ENCODE measurements around the gene RALGPS2. TPM values are rescaled to one million over a fixed set of nuclear protein-coding genes. Genes with fewer than 3 reads are reported as not detected.

The RALGPS2 gene
- total and polyA plus RNA-seq, 2 experiments from 2014 or later, result 8.1 to 31.2 TPM

DNA sequence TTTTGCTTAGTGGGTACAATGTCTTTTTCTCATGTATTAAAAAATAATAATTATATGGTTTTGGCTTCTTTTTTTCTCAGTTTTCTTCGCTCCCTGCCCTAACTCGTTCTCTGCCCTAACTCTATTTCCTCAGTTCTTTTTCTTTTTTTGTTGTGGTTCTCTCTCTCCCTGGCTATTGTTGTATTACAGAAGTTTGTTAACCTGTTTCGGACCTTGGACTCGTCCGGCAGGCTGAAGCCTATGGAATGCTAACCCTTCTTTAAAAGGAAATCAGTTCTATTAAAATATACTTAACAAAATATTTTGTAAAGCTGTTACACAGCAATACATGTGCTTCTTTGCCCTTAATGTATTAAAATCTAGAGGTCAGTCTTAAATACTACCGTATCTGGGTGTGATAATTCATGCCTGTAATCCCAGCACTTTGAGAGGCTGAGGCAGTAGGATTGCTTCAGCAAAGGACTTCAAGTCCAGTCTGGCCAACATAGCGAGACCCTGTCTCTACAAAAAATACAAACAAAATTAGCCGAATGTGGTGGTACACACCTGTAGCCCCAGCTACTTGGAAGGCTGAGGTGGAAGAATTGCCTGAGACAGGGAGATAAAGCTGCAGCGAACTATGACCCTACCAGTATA lies 81.7 kb downstream of the RALGPS2 start (continued):
- TF ChIP-seq, protein P1, sequence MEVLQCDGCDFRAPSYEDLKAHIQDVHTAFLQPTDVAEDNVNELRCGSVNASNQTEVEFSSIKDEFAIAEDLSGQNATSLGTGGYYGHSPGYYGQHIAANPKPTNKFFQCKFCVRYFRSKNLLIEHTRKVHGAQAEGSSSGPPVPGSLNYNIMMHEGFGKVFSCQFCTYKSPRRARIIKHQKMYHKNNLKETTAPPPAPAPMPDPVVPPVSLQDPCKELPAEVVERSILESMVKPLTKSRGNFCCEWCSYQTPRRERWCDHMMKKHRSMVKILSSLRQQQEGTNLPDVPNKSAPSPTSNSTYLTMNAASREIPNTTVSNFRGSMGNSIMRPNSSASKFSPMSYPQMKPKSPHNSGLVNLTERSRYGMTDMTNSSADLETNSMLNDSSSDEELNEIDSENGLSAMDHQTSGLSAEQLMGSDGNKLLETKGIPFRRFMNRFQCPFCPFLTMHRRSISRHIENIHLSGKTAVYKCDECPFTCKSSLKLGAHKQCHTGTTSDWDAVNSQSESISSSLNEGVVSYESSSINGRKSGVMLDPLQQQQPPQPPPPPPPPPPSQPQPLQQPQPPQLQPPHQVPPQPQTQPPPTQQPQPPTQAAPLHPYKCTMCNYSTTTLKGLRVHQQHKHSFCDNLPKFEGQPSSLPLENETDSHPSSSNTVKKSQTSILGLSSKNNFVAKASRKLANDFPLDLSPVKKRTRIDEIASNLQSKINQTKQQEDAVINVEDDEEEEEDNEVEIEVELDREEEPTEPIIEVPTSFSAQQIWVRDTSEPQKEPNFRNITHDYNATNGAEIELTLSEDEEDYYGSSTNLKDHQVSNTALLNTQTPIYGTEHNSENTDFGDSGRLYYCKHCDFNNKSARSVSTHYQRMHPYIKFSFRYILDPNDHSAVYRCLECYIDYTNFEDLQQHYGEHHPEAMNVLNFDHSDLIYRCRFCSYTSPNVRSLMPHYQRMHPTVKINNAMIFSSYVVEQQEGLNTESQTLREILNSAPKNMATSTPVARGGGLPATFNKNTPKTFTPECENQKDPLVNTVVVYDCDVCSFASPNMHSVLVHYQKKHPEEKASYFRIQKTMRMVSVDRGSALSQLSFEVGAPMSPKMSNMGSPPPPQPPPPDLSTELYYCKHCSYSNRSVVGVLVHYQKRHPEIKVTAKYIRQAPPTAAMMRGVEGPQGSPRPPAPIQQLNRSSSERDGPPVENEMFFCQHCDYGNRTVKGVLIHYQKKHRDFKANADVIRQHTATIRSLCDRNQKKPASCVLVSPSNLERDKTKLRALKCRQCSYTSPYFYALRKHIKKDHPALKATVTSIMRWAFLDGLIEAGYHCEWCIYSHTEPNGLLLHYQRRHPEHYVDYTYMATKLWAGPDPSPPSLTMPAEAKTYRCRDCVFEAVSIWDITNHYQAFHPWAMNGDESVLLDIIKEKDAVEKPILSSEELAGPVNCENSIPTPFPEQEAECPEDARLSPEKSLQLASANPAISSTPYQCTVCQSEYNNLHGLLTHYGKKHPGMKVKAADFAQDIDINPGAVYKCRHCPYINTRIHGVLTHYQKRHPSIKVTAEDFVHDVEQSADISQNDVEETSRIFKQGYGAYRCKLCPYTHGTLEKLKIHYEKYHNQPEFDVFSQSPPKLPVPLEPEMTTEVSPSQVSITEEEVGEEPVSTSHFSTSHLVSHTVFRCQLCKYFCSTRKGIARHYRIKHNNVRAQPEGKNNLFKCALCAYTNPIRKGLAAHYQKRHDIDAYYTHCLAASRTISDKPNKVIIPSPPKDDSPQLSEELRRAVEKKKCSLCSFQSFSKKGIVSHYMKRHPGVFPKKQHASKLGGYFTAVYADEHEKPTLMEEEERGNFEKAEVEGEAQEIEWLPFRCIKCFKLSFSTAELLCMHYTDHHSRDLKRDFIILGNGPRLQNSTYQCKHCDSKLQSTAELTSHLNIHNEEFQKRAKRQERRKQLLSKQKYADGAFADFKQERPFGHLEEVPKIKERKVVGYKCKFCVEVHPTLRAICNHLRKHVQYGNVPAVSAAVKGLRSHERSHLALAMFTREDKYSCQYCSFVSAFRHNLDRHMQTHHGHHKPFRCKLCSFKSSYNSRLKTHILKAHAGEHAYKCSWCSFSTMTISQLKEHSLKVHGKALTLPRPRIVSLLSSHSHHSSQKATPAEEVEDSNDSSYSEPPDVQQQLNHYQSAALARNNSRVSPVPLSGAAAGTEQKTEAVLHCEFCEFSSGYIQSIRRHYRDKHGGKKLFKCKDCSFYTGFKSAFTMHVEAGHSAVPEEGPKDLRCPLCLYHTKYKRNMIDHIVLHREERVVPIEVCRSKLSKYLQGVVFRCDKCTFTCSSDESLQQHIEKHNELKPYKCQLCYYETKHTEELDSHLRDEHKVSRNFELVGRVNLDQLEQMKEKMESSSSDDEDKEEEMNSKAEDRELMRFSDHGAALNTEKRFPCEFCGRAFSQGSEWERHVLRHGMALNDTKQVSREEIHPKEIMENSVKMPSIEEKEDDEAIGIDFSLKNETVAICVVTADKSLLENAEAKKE (CRISPR knock-in tag; IDR thresholded peaks at IDR 0.05), result no peak

GRCh38 chr1:178808529-178808928 lies 83.5 kb downstream of the RALGPS2 start:
- TF ChIP-seq NANOG (IDR thresholded peaks at IDR 0.05; ENCODE audit: borderline replicate concordance), result no peak
- no peak for TF ChIP-seq EZH2phosphoT487 (IDR thresholded peaks at IDR 0.05; ENCODE audit: unreplicated experiment)
- TF ChIP-seq CREB1 (CRISPR knock-in tag; IDR thresholded peaks at IDR 0.05; ENCODE audit: low read depth), result no peak
- TF ChIP-seq, protein P2, sequence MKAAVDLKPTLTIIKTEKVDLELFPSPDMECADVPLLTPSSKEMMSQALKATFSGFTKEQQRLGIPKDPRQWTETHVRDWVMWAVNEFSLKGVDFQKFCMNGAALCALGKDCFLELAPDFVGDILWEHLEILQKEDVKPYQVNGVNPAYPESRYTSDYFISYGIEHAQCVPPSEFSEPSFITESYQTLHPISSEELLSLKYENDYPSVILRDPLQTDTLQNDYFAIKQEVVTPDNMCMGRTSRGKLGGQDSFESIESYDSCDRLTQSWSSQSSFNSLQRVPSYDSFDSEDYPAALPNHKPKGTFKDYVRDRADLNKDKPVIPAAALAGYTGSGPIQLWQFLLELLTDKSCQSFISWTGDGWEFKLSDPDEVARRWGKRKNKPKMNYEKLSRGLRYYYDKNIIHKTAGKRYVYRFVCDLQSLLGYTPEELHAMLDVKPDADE (IDR thresholded peaks at IDR 0.05), result no peak
- H3K27me3 ChIP-seq (ENCODE audit: insufficient read depth), result no peaks in the 10 kb centered on the region
- H3K36me3 ChIP-seq (ENCODE audit: insufficient read depth), result 0 out of 2 replicates have a peak, but pooled peaks cover 3% of the 10 kb centered on the region
- peaks cover 10% of the 10 kb centered on the region for H3K4me1 ChIP-seq (ENCODE audit: insufficient read depth)
- H3K27ac ChIP-seq (ENCODE audit: low read depth), result no peak overlapping the region
- Mint-ChIP-seq H3K27ac (no peak overlapping the region), H3K4me3 (no peak overlapping the region), H3K27me3 (ENCODE audit: insufficient read depth, low read depth, poor library complexity) (peaks cover 2% of the 10 kb centered on the region), H3K36me3 (ENCODE audit: low read depth) (peaks cover 3% of the 10 kb centered on the region; the same call in 2 of the 3 replicates), H3K9me3 (no peaks in the 10 kb centered on the region), H3K4me1 (peaks cover 5% of the 10 kb centered on the region; the same call in 1 of the 3 replicates)
- no peak overlapping the region for H2AFZ ChIP-seq
- ATAC-seq (no peak), DNase-seq (ENCODE audit: low spot score) (no peak)
- H3K4me3 ChIP-seq, result no peak overlapping the region
- no peaks in the 10 kb centered on the region for H3K9me2 ChIP-seq (ENCODE audit: insufficient read depth)
- no peak overlapping the region for H3K4me2 ChIP-seq
- H3F3A ChIP-seq (replicated peaks; ENCODE audit: low read depth), result no peaks in the 10 kb centered on the region
- H4K20me1 ChIP-seq (replicated peaks; ENCODE audit: insufficient read depth), result 0 out of 2 replicates have a peak, but pooled peaks cover 5% of the 10 kb centered on the region
- no peaks in the 10 kb centered on the region; the same call in 1 of the 2 replicates for H3K79me2 ChIP-seq (replicated peaks; ENCODE audit: insufficient read depth)

Data from GM23338 (cell line).